Inferior parietal cortex (tissue), 1 donor: ENCODE data around the gene AGAP3.
A peak's percentile ranks its signal among the peaks of the same experiment; 100 is the strongest.

Source experiments
- DNase-seq: peaks from one replicate; pipeline ENCODE4 v3.0.0-alpha.2; 2016; ENCODE audit errors: extremely low spot score

The AGAP3 gene

DNA sequence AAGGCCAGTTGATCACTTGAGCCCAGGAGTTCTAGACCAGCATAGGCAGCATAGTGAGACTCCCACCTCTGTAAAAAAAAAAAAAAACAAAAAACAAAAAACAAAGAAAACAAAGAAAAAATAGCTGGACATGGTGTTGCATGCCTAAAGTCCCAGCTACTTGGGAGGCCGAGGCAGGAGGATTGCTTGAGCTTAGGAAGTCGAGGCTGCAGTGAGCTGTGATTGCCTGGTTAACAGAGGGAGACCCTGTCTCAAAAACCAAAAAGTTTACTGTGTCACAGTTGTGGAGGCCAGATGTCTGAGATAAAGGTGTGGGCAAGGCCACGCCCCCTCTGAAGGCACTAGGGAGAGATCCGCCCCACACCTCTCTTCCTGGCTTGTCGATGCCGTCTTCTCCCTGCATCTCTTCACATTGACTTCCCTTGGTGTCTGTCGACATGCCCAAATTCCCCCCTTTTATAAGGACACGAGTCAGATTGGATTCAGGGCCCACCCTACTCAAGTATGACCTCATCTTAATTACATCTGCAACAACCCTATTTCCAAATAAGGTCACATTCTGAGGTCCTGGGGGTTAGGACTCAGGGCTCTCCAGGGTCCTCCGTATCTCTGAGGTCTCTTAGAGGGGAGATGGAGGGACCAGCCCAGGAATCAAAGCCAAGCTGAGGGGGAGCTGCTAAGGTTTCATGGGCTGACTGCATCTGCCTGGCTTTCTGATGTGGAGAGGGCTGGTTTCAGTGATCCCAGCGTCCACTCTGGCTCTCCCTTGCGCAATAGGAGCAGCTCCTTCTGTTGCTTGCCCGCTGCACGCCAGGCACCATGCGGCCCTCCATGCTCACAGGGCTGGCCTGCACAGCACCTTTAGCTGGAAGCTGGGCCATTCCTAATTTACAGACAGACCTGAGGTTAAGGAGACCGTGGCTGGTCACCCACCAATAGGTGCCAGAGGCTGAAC lies 23.1 kb downstream of the AGAP3 start:
- no peak for DNase-seq

GRCh38 chr7:151110236-151110940 lies 24.1 kb downstream of the AGAP3 start:
- DNase-seq: no peak

DNA sequence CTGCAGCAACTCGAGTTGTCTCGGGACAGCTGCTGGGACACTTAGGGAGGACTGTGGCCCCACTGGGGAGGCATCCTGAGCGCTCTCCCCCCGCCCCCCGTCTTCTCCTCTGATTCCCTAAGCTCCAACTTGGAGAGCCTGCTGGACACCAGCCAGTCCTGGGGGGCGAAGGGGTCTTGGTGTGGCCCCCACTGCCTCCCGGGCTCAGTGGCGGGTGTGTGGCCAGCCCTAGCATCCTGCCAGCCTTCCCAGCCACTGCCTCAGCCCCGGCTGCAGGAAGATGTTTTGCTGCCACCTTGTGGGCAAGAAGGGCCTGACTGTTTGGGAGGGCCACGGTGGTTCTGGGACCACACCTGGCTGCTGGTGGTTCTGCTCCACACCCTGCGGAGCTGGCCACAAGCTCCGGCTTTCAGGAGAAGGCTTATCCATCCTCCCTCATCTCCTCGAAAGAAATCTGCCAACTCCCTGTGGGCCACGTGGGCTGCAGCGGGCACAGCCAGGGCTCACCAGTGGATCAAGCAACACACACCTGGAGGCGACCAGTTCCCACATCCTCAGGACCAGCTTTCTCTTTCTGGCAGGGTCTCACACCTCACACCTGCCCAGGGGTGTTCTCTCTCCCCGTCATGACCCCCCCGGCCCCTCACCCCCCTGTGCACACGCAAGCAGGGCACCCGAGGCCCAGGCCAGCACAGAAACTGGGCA lies 24.8 kb downstream of the AGAP3 start:
- peak; percentile 85 for DNase-seq

GRCh38 chr7:151113344-151114150 lies 27.3 kb downstream of the AGAP3 start:
- DNase-seq: no peak

DNA sequence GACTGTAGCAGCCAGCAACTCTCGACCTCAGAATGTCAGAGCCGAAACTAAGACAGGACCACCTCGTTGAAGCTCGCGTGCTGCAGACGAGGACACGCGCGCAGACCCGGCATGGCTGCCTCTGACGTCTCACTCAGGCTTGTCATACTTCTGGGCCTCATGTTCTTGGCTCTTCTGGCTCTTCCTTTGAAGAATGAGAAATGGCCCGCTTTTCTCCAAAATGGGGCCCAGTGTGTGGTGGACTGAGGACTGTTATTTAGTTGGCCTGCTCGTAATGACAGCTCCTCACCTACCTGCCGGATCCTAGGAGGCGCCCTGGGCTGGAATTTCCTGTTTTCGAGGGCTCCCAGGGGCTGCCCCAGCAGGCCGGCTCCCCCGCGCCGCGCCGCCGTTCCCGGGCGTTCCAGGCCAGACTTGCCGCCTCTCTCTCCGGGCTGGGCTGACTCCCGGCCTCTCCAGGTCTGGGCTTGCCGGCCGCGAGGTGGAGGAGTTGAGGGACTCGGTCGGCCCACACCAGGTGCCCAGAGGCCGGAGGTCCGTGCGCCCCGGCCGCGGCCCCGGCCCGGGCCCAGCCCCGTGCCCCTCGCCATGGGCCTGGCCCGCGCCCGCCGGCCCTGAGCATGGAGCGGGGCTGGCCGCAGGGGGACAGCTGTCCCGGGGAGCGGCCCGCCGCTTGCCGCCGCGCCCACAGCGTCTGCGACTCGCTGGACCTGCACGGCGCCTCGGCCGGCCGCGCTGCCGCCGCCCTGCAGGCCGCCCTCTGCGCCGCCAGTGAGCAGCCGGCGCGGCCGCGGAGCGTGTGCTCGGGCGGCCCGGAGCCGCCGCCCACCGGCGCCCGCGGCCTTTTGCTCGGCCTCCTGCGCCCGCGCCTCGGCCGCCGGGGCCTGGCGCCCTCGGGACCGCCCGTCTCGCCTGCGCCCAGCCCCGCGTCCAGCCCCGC lies 28.1 kb downstream of the AGAP3 start:
- DNase-seq: no peak

DNA sequence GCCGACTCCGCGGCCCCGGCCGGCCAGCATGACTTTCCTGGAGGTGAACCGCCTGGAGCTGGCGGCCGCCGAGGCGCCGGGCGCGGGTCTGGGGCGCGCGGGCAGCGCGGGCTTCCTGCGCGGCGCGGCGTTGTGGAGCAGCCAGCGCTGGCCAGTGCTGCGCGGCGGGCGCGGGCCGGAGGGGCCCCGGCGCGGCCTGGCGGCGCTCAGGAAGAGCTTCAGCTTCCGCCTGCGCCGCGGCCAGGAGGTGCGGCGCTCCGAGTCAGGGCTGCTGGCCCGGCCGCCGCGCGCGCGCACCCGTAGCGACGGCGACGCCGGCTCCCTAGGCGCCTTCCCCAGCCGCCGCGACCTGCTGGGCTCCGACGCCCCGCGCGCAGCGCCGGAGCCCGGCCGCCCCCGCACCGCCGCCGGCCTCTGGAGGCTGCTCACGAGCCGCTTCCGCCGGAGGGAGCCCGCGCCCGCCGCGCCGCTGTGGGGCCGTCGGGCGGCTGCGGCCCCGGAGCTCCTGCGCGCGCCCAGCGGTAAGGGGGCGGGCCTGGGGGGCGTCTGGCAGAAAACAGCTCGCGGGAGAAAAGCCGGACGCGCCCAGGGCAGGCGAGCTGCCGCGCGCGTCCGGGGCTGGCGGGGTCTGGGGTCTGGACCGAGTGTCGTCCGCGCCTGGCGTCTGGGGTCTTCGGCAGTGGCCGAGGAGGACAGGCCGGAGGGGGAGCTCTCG lies 29.0 kb downstream of the AGAP3 start:
- DNase-seq: no peak

DNA sequence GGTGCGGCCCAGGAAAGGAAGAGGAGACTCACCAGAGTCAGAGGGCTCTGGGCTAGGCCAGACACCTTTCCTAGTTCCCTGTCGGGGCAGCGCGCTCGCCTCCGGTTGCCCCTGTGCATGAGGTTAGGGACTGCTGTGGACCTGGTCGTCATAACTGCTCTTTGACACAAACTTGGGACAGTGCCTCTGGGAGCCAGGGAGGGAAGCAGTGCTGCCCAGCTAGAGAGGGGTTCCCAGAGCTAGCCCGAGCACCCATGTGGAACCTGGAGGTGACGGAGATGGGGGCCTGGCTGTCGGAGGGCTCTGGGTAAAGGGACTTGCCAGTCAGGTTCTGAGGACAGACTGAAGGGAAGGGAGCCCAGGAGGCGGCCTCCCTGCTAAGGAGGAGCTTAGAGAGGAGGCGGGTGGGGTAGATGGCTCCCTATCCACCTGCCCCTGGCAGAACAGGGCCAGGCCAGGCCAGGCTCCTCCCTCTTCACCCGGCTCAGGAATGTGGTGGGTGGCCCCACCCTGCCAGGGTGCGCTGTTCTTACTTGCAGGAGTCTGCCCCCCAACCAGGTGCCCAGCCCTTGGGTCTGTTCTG lies 29.7 kb downstream of the AGAP3 start:
- no peak for DNase-seq

- no peak for DNase-seq
Observed at GRCh38 chr7:151116603-151117440, 30.5 kb downstream of the AGAP3 start.

DNA sequence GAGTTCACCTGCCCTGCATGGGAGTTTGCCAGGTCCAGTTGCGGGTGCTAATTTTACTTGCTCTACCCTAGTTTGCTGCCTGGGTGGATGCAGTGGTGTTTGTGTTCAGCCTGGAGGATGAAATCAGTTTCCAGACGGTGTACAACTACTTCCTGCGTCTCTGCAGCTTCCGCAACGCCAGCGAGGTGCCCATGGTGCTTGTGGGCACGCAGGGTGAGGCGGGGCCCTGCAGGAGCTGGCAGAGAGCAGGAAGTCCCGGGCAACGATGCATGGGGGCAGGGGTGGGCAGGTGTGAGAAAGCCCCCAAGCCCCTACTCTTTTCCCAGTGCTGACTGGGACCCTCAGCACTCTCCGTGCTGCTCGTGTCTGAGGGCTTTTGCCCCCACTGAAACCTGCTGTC lies 31.3 kb downstream of the AGAP3 start:
- no peak for DNase-seq

DNA sequence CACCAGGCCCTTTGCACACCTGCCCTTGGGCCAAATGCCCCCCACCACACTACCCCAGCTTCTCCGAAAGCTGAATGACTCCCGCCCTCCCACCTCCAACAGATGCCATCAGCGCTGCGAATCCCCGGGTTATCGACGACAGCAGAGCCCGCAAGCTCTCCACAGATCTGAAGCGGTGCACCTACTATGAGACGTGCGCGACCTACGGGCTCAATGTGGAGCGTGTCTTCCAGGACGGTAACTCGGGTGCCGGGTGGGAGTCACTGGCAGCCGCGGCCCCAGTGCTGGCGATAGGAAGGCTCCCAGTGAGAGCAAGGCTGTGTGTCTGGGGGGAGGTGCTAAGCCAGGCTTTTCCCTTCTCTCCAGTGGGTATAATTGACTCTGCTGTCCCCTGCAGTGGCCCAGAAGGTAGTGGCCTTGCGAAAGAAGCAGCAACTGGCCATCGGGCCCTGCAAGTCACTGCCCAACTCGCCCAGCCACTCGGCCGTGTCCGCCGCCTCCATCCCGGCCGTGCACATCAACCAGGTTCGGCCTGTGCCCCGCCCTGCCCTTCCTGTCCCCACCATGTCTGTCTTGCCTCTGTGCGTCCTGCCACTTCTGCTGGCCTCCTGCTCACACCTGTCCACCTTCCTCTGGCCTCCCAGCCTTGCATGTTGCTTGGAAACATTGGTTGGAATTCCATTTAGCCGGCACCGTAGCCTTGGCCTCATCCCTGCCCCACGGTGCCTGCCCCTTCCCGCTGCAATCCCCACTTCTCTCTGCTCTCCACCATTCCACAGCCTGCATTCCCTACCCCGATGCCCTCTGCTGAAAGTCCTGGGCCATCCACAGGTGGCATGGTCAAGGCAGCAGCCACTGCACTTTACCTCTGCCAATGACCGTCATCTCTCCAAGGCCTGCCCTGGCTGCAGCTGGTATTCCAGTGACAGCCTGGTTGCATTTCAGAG lies 32.1 kb downstream of the AGAP3 start:
- DNase-seq: no peak

- DNase-seq: no peak
Observed at GRCh38 chr7:151119055-151119415, 32.8 kb downstream of the AGAP3 start.

GRCh38 chr7:151119902-151120301 lies 33.6 kb downstream of the AGAP3 start:
- DNase-seq: no peak

DNA sequence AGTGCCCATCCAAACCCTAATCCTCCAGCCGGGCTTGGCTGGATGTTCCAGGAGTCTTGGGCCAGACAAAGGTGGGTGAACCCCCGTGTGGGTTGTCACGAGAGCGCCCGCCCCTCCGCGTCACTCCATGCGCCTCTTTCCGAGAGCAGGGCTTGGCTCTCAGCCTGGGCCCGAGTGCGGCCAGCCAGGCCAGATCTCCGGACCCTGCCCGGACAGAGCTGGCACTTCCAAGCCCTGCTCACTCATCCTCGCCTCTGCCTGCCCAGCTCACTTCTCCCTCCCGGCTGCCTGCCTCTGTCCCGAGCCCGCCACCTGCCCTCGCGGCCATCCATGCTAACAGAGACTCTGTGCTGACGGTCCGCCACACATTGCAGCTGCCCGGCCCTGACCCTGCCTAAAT lies 34.6 kb downstream of the AGAP3 start:
- DNase-seq: no peak

DNA sequence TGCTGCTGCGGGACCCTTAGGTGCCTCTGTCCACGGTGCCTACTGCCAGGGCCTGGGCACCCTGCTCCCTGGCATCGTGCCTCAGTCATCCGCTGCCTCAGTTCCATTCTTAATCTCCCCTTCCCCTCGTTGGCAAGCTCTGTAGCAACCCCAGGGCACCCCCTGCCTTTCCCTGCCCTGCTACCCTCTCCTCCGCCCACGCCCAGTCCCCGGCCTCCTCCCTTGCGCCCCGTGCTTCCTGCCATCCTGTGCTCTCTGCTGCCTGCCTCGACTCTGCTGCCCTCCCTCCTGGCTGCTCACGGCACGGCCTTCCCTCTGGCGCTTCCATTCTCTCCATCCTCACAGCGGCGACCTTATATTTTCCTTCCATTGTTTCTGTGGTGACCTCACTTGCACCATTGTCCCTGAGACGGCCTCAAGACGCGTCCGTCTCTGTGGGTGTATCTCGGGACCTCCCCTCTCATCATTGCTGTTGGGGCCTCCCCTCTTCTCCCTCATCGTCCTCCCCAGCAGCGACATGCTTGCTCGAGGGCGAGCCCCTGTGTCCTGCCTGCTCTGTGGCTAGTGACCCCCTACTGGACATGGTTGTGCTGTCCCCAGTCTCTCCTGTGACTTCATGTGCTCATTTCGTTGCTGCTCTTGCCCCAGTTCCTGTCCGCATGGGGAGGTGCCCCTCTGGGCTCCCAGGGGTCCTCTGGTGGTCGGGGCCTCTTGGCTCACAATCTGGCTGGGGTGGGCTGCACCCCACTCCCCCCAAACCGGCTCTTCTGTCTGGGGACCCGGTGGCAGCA lies 35.3 kb downstream of the AGAP3 start:
- DNase-seq: no peak

DNA sequence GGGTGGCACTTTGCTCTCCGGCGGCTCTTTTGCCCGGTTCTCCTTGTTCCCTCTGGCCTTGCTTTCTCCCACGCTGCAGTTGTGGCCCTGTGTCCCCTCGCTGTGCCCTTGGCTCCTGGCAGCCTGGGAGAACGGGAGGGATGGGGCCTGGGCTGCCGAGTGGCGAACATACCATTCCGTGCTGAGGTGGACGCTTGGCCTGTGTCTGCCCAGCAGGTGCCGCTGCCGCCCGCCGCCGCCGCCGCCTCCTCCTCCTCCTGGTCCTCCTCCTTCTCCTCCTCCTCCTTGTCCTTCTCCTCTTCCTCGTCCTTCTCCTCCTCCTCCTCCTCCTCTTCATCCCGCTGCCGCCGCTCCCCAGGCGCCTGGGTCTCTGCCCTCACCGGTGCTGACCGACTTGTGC lies 36.0 kb downstream of the AGAP3 start:
- no peak for DNase-seq

- DNase-seq: no peak
Observed at GRCh38 chr7:151122796-151123157, 36.5 kb downstream of the AGAP3 start.
